Suprapubic skin (tissue), 4 donors: ENCODE data around the gene DNMT3A. TPM values are rescaled to one million over a fixed set of nuclear protein-coding genes. Genes with fewer than 3 reads are reported as not detected.

Experiments used
- DNase-seq, 2 donors: peaks; one replicate each; pipeline ENCODE4 v3.0.0-alpha.2; 2019; ENCODE audit warnings: low spot score in 2 of 2
- H3K27ac ChIP-seq: fragments of 200-600 bp; sonication (generic); one replicate; pipeline ENCODE4 v1.5.1; 2019
- H3K27me3 ChIP-seq: fragments of 200-600 bp; sonication (generic); one replicate; pipeline ENCODE4 v1.5.1; 2019
- H3K36me3 ChIP-seq: fragments of 200-600 bp; sonication (generic); one replicate; pipeline ENCODE4 v1.5.1; 2019
- H3K4me1 ChIP-seq: fragments of 200-600 bp; sonication (generic); one replicate; pipeline ENCODE4 v1.5.1; 2019
- H3K4me3 ChIP-seq: fragments of 200-600 bp; sonication (generic); one replicate; pipeline ENCODE4 v1.5.1; 2019; ENCODE audit warnings: mild to moderate bottlenecking
- H3K9me3 ChIP-seq: fragments of 200-600 bp; sonication (generic); one replicate; pipeline ENCODE4 v1.5.1; 2019
- EP300 ChIP-seq: sonication (generic); formaldehyde crosslinking; IDR thresholded peaks from one replicate; pipeline ENCODE4 v1.6.1; 2017; ENCODE audit warnings: antibody characterized with exemption
- POLR2A ChIP-seq, 2 donors: fragments of 450-650 bp; IDR thresholded peaks; one replicate each; pipeline ENCODE4 v1.6.1; 2017; ENCODE audit warnings: antibody characterized with exemption in 2 of 2, mild to moderate bottlenecking in 2 of 2, moderate library complexity in 2 of 2
- POLR2AphosphoS5 ChIP-seq, 3 donors: sonication (generic); formaldehyde crosslinking; IDR thresholded peaks; one replicate each; pipeline ENCODE4 v1.6.1; 2017; ENCODE audit warnings: antibody characterized with exemption in 3 of 3
- WGBS: methylation state at CpG from one replicate; pipeline ENCODE4 v1.1.5; 2018; 5-methylcytosine and 5-hydroxymethylcytosine counted together
- total RNA-seq, 4 donors: library from RNA; depleted of rRNA; stranded (reverse); fragments of >200 nt; gene quantifications; one replicate each; pipeline ENCODE4 v1.1.0, GENCODE V29; 2016
- TF ChIP-seq, protein P1 (sequence below), 2 donors: fragments of 200-600 bp in 1 of 2; fragments of 450-650 bp in 1 of 2; sonication (generic) in 1 of 2; IDR thresholded peaks; one replicate each; pipeline ENCODE4 v1.5.1; 2016 to 2019; ENCODE audit warnings: antibody characterized with exemption in 2 of 2, mild to moderate bottlenecking in 1 of 2, moderate library complexity in 1 of 2

Gene DNMT3A
- total RNA-seq, 4 donors from 2014 or later: 4.0 to 12.8 (median 9.5) TPM

DNA sequence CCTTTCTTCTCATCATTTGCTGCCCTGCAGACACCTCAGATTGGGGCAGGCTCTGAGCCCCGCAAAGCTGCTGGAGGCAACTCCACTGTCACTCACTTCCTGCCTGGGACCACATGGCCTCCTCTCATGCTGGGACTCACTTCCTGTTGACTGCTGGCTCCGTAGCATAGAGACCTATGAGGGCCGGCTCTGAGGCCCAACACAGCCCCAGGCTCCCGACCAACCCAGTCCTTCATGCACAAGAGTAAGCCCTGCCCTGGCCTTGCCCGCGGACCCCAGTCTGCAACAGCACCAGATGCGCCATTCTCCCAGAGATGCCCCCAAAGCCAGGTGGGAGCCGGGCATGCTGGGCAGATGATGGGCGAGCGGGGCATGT lies 55.7 kb downstream of the DNMT3A start:
- WGBS: 71% methylated on average over 10 of the region's 10 CpGs
- TF ChIP-seq EP300 (no peak), POLR2AphosphoS5 (IDR thresholded peaks at IDR 0.05) (no peak), POLR2A (IDR thresholded peaks at IDR 0.05) (no peak)
- TF ChIP-seq, protein P1, sequence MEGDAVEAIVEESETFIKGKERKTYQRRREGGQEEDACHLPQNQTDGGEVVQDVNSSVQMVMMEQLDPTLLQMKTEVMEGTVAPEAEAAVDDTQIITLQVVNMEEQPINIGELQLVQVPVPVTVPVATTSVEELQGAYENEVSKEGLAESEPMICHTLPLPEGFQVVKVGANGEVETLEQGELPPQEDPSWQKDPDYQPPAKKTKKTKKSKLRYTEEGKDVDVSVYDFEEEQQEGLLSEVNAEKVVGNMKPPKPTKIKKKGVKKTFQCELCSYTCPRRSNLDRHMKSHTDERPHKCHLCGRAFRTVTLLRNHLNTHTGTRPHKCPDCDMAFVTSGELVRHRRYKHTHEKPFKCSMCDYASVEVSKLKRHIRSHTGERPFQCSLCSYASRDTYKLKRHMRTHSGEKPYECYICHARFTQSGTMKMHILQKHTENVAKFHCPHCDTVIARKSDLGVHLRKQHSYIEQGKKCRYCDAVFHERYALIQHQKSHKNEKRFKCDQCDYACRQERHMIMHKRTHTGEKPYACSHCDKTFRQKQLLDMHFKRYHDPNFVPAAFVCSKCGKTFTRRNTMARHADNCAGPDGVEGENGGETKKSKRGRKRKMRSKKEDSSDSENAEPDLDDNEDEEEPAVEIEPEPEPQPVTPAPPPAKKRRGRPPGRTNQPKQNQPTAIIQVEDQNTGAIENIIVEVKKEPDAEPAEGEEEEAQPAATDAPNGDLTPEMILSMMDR (IDR thresholded peaks at IDR 0.05): no peak
- Histone ChIP-seq H3K4me3 (no peak overlapping the region), H3K9me3 (no peaks in the 10 kb centered on the region), H3K36me3 (peaks cover 9% of the 10 kb centered on the region), H3K4me1 (peaks cover 29% of the 10 kb centered on the region), H3K27me3 (no peaks in the 10 kb centered on the region), H3K27ac (no peak overlapping the region)
- DNase-seq: no peak

GRCh38 chr2:25285265-25286024 lies 56.3 kb downstream of the DNMT3A start:
- no peak for DNase-seq
- Histone ChIP-seq H3K4me1 (peaks cover 31% of the 10 kb centered on the region), H3K4me3 (no peak overlapping the region), H3K27ac (no peak overlapping the region), H3K9me3 (no peaks in the 10 kb centered on the region), H3K27me3 (no peaks in the 10 kb centered on the region), H3K36me3 (peaks cover 12% of the 10 kb centered on the region)
- WGBS: 74% methylated on average over 11 of the region's 11 CpGs
- TF ChIP-seq POLR2AphosphoS5 (IDR thresholded peaks at IDR 0.05): no peak
- no peak for TF ChIP-seq POLR2A (IDR thresholded peaks at IDR 0.05)
- no peak for TF ChIP-seq EP300
- TF ChIP-seq, protein P1 (IDR thresholded peaks at IDR 0.05): no peak

DNA sequence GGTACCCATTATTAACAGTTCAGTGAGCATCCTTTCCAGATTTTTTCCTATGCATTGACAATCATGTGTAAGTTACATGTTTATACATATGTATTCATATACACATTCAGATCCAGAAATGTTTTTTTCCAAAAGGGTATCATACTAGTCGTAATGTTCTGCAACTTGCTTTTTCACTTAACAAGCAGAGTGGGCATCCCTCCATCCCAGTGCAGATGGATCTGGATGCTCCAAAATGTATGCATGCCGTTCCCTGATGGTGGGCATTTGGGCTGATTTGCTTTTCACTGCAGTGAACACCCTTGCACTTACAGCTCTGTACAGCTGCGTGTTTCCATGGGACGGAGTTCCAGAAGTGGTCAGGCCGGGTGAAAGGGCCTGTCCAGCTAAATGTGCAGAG lies 57.0 kb downstream of the DNMT3A start:
- Histone ChIP-seq H3K27ac (no peak overlapping the region), H3K36me3 (peaks cover 12% of the 10 kb centered on the region), H3K9me3 (no peaks in the 10 kb centered on the region), H3K4me1 (peaks cover 30% of the 10 kb centered on the region), H3K4me3 (no peak overlapping the region), H3K27me3 (no peaks in the 10 kb centered on the region)
- WGBS: 84% methylated on average over 5 of the region's 5 CpGs
- no peak for DNase-seq
- TF ChIP-seq POLR2A (IDR thresholded peaks at IDR 0.05): no peak
- no peak for TF ChIP-seq POLR2AphosphoS5 (IDR thresholded peaks at IDR 0.05)
- TF ChIP-seq, protein P1 (IDR thresholded peaks at IDR 0.05): no peak
- TF ChIP-seq EP300: no peak

- Histone ChIP-seq H3K27ac (no peak overlapping the region), H3K36me3 (peaks cover 12% of the 10 kb centered on the region), H3K4me1 (peaks cover 35% of the 10 kb centered on the region), H3K27me3 (no peaks in the 10 kb centered on the region), H3K9me3 (no peaks in the 10 kb centered on the region), H3K4me3 (no peak overlapping the region)
- TF ChIP-seq EP300 (no peak), POLR2A (IDR thresholded peaks at IDR 0.05) (no peak), POLR2AphosphoS5 (IDR thresholded peaks at IDR 0.05) (no peak)
- TF ChIP-seq, protein P1 (IDR thresholded peaks at IDR 0.05): no peak
- DNase-seq: no peak
- WGBS: 75% methylated on average over 4 of the region's 5 CpGs
Measured at GRCh38 chr2:25283921-25284320, 57.8 kb downstream of the DNMT3A start.

GRCh38 chr2:25281941-25282340 lies 59.8 kb downstream of the DNMT3A start:
- Histone ChIP-seq H3K27me3 (no peaks in the 10 kb centered on the region), H3K9me3 (no peaks in the 10 kb centered on the region), H3K4me3 (no peak overlapping the region), H3K27ac (no peak overlapping the region), H3K4me1 (peaks cover 55% of the 10 kb centered on the region), H3K36me3 (peaks cover 12% of the 10 kb centered on the region)
- no peak for DNase-seq
- TF ChIP-seq EP300 (no peak), POLR2A (IDR thresholded peaks at IDR 0.05) (no peak), POLR2AphosphoS5 (IDR thresholded peaks at IDR 0.05) (no peak)
- TF ChIP-seq, protein P1 (IDR thresholded peaks at IDR 0.05): no peak
- 75% methylated on average over 8 of the region's 8 CpGs for WGBS
